OCI-LY1 (cell line): ENCODE results near the gene REST.

Source experiments
- H2AFZ ChIP-seq: fragments of 200-600 bp; sonication (generic), shearing (Covaris generic); 2 replicates; pipeline ENCODE4 v1.6.0; 2014; ENCODE audit warnings: antibody characterized with exemption, mild to moderate bottlenecking, low read length
- H3F3A ChIP-seq: fragments of 200-600 bp; sonication (generic), shearing (Covaris generic); 2 replicates; pipeline ENCODE4 v1.6.0; 2014; ENCODE audit warnings: mild to moderate bottlenecking, antibody characterized with exemption, low read length, moderate library complexity; ENCODE audit not compliant: insufficient read depth
- H3K27ac ChIP-seq: fragments of 200-600 bp; sonication (generic); 2 replicates; pipeline ENCODE4 v1.5.1; 2014; ENCODE audit warnings: low read length, mixed run types, mild to moderate bottlenecking, low read depth; ENCODE audit not compliant: poor library complexity, severe bottlenecking
- H3K27me3 ChIP-seq: fragments of 200-600 bp; sonication (generic); 2 replicates; pipeline ENCODE4 v1.6.0; 2014; ENCODE audit warnings: antibody characterized with exemption, mild to moderate bottlenecking, low read length, moderate library complexity; ENCODE audit not compliant: insufficient read depth
- H3K36me3 ChIP-seq: fragments of 200-600 bp; sonication (generic); 2 replicates; pipeline ENCODE4 v1.6.1; 2014; ENCODE audit warnings: mild to moderate bottlenecking, antibody characterized with exemption, low read length, moderate library complexity, mixed read lengths; ENCODE audit not compliant: insufficient read depth
- H3K4me1 ChIP-seq: fragments of 200-600 bp; sonication (generic); 2 replicates; pipeline ENCODE4 v1.5.1; 2014; ENCODE audit warnings: mild to moderate bottlenecking, low read length, moderate library complexity; ENCODE audit not compliant: insufficient read depth, severe bottlenecking
- H3K4me2 ChIP-seq: fragments of 200-600 bp; sonication (generic), shearing (Covaris generic); 2 replicates; pipeline ENCODE4 v1.6.1; 2014; ENCODE audit warnings: low read length
- H3K4me3 ChIP-seq: fragments of 200-600 bp; sonication (generic); 2 replicates; pipeline ENCODE4 v1.5.1; 2014; ENCODE audit warnings: low read length, low read depth, mild to moderate bottlenecking, mixed read lengths; ENCODE audit not compliant: poor library complexity, severe bottlenecking
- H3K79me2 ChIP-seq: fragments of 200-600 bp; shearing (Covaris generic); 2 replicates; pipeline ENCODE4 v1.6.1; 2016; ENCODE audit warnings: mixed run types, low read length, mixed read lengths; ENCODE audit not compliant: insufficient read depth
- H3K9ac ChIP-seq: fragments of 200-600 bp; sonication (generic), shearing (Covaris generic); 2 replicates; pipeline ENCODE4 v1.6.1; 2014; ENCODE audit warnings: mild to moderate bottlenecking, low read length, mixed read lengths
- H3K9me2 ChIP-seq: fragments of 200-600 bp; sonication (generic), shearing (Covaris generic); 2 replicates; pipeline ENCODE4 v1.6.1; 2014; ENCODE audit warnings: low read depth, mild to moderate bottlenecking, low read length, mixed read lengths
- H3K9me3 ChIP-seq: fragments of 200-600 bp; shearing (Covaris generic); 2 replicates; pipeline ENCODE4 v1.6.1; 2014; ENCODE audit warnings: low read length, mixed read lengths
- H4K20me1 ChIP-seq: fragments of 200-600 bp; sonication (generic), shearing (Covaris generic); 2 replicates; pipeline ENCODE4 v1.6.0; 2016; ENCODE audit warnings: mild to moderate bottlenecking, low read length; ENCODE audit not compliant: insufficient read depth
- CTCF ChIP-seq: fragments of 200-600 bp; sonication (generic), shearing (Covaris generic); IDR thresholded peaks from 2 replicates; pipeline ENCODE4 v1.5.1; 2017; ENCODE audit warnings: mild to moderate bottlenecking, antibody characterized with exemption, low read length, moderate library complexity, mixed read lengths
- EZH2 ChIP-seq: fragments of 200-600 bp; sonication (generic), shearing (Covaris generic); IDR thresholded peaks from 2 replicates; pipeline ENCODE4 v1.8.0; 2017; ENCODE audit warnings: borderline replicate concordance, mixed run types, mild to moderate bottlenecking, antibody characterized with exemption, low read length, moderate library complexity, mixed read lengths

Gene REST

GRCh38 chr4:56861360-56861759 lies 46.3 kb upstream of the REST start:
- H3K36me3 ChIP-seq: no peaks in the 10 kb centered on the region
- H3K4me3 ChIP-seq: no peak overlapping the region
- TF ChIP-seq EZH2 (no peak), CTCF (no peak)
- no peak overlapping the region for H3K27ac ChIP-seq
- no peaks in the 10 kb centered on the region for H3F3A ChIP-seq
- H3K4me1 ChIP-seq: no peaks in the 10 kb centered on the region
- H4K20me1 ChIP-seq: no peaks in the 10 kb centered on the region
- H3K9me3 ChIP-seq: no peaks in the 10 kb centered on the region
- no peaks in the 10 kb centered on the region for H3K9me2 ChIP-seq
- no peak overlapping the region for H3K9ac ChIP-seq
- no peak overlapping the region for H3K4me2 ChIP-seq
- H2AFZ ChIP-seq: no peak overlapping the region
- no peaks in the 10 kb centered on the region; the same call in 1 of the 2 replicates for H3K27me3 ChIP-seq
- H3K79me2 ChIP-seq: no peaks in the 10 kb centered on the region

GRCh38 chr4:56863441-56864139 lies 44.1 kb upstream of the REST start:
- no peaks in the 10 kb centered on the region for H3K36me3 ChIP-seq
- TF ChIP-seq EZH2 (no peak), CTCF (no peak)
- H3K9ac ChIP-seq: no peak overlapping the region
- H3K4me3 ChIP-seq: no peak overlapping the region
- H3K9me3 ChIP-seq: no peaks in the 10 kb centered on the region
- H3F3A ChIP-seq: no peaks in the 10 kb centered on the region
- no peaks in the 10 kb centered on the region for H3K9me2 ChIP-seq
- no peaks in the 10 kb centered on the region for H3K79me2 ChIP-seq
- no peak overlapping the region for H3K27ac ChIP-seq
- no peak overlapping the region for H3K4me2 ChIP-seq
- H3K4me1 ChIP-seq: no peaks in the 10 kb centered on the region
- no peaks in the 10 kb centered on the region for H4K20me1 ChIP-seq
- H2AFZ ChIP-seq: no peak overlapping the region
- no peaks in the 10 kb centered on the region; the same call in 1 of the 2 replicates for H3K27me3 ChIP-seq

- Histone ChIP-seq H3K9me3 (no peaks in the 10 kb centered on the region), H3K36me3 (no peaks in the 10 kb centered on the region), H3K79me2 (no peaks in the 10 kb centered on the region), H3K27ac (no peak overlapping the region), H2AFZ (no peak overlapping the region), H3K4me2 (no peak overlapping the region), H3K9me2 (no peaks in the 10 kb centered on the region), H4K20me1 (no peaks in the 10 kb centered on the region), H3K9ac (no peak overlapping the region), H3F3A (no peaks in the 10 kb centered on the region), H3K4me3 (no peak overlapping the region), H3K4me1 (no peaks in the 10 kb centered on the region), H3K27me3 (no peaks in the 10 kb centered on the region)
- TF ChIP-seq EZH2: no peak
- TF ChIP-seq CTCF: no peak
Observed at GRCh38 chr4:56870946-56871345, 36.8 kb upstream of the REST start.
